ENCODE measurements around the gene CDT1.

Gene CDT1

GRCh38 chr16:88840600-88841215 is 37.1 kb downstream of the CDT1 start:
- DNase-seq = no peak

GRCh38 chr16:88841521-88842307 is 38.1 kb downstream of the CDT1 start:
- no peak for DNase-seq

- DNase-seq = no peak
These were observed 38.7 kb downstream of the CDT1 start for GRCh38 chr16:88842308-88842756.

- no peak for DNase-seq
These were observed 39.2 kb downstream of the CDT1 start for GRCh38 chr16:88842806-88843205.

GRCh38 chr16:88843256-88843655 is 39.7 kb downstream of the CDT1 start:
- no peak for DNase-seq

GRCh38 chr16:88844419-88845036 is 40.9 kb downstream of the CDT1 start:
- DNase-seq = peak; percentile 87

- no peak for DNase-seq
These were observed 42.5 kb downstream of the CDT1 start for GRCh38 chr16:88846088-88846487.

GRCh38 chr16:88847654-88848053 is 44.1 kb downstream of the CDT1 start:
- DNase-seq = no peak

GRCh38 chr16:88848557-88848956 is 45.0 kb downstream of the CDT1 start:
- DNase-seq = no peak

GRCh38 chr16:88850531-88851199 is 47.1 kb downstream of the CDT1 start:
- no peak for DNase-seq

GRCh38 chr16:88851616-88852015 is 48.0 kb downstream of the CDT1 start:
- DNase-seq = no peak

- no peak for DNase-seq
These were observed 49.8 kb downstream of the CDT1 start for GRCh38 chr16:88853325-88853941.

- no peak for DNase-seq
These were observed 50.9 kb downstream of the CDT1 start for GRCh38 chr16:88854306-88855111.

GRCh38 chr16:88855176-88855575 is 51.6 kb downstream of the CDT1 start:
- no peak for DNase-seq

- no peak for DNase-seq
These were observed 52.1 kb downstream of the CDT1 start for GRCh38 chr16:88855736-88856121.

GRCh38 chr16:88856122-88856827 is 52.7 kb downstream of the CDT1 start:
- peak; percentile 84 for DNase-seq

GRCh38 chr16:88856828-88857727 is 53.5 kb downstream of the CDT1 start, which contains the start of the genes GALNS and TRAPPC2L:
Gene GALNS (minus strand): TSS chr16:88856947. CDS start chr16:88856877, 70 bp downstream.
Gene TRAPPC2L (plus strand): TSS chr16:88857127. CDS start chr16:88857151, 24 bp downstream.
- DNase-seq = peak; percentile 100

GRCh38 chr16:88857728-88858339 is 54.2 kb downstream of the CDT1 start:
- peak; percentile 97 for DNase-seq
